KOPT-K1 (cell line): Measurements from ENCODE around the gene TLCD1.
"Not testable (repeated sequence)": the region's sequence is repeated elsewhere in the genome, so short reads cannot be mapped to it uniquely, and the experiment has no call there.

Experiments used
- H3K27ac ChIP-seq: fragments of 200-600 bp; sonication (generic); 2 replicates; pipeline ENCODE4 v1.5.1; 2016; ENCODE audit warnings: antibody characterized with exemption, mild to moderate bottlenecking, low read depth, low read length; ENCODE audit not compliant: poor library complexity, severe bottlenecking
- H3K36me3 ChIP-seq: fragments of 200-600 bp; sonication (generic); 2 replicates; pipeline ENCODE4 v1.5.1; 2017; ENCODE audit warnings: antibody characterized with exemption, mild to moderate bottlenecking, low read length, moderate library complexity; ENCODE audit not compliant: insufficient read depth
- H3K9me3 ChIP-seq: fragments of 200-600 bp; sonication (generic); 2 replicates; pipeline ENCODE4 v1.5.1; 2017; ENCODE audit warnings: antibody characterized with exemption, low read length, mild to moderate bottlenecking; ENCODE audit not compliant: insufficient read depth, poor library complexity, severe bottlenecking

Gene TLCD1

GRCh38 chr17:28725166-28725659 is 820 bp downstream of the TLCD1 start:
- H3K27ac ChIP-seq = peak overlapping the region; percentile 52

GRCh38 chr17:28724500-28725165 is 1.4 kb downstream of the TLCD1 start:
- Histone ChIP-seq H3K27ac (no peak overlapping the region), H3K9me3 (no peaks in the 10 kb centered on the region), H3K36me3 (peaks cover 57% of the 10 kb centered on the region)

More at GRCh38 chr17:28725166-28725659, 820 bp downstream of the TLCD1 start:
- H3K36me3 ChIP-seq = peaks cover 56% of the 10 kb centered on the region
- H3K9me3 ChIP-seq = no peaks in the 10 kb centered on the region

- H3K9me3 ChIP-seq, H3K27ac ChIP-seq: not testable (repeated sequence)
- H3K36me3 ChIP-seq = peaks cover 57% of the 10 kb centered on the region
These were observed 2.1 kb downstream of the TLCD1 start for GRCh38 chr17:28723836-28724499.

GRCh38 chr17:28723159-28723835 is 2.7 kb downstream of the TLCD1 start:
- no peaks in the 10 kb centered on the region for H3K9me3 ChIP-seq
- no peak overlapping the region for H3K27ac ChIP-seq
- peaks cover 57% of the 10 kb centered on the region for H3K36me3 ChIP-seq

- no peaks in the 10 kb centered on the region for H3K9me3 ChIP-seq
- H3K27ac ChIP-seq = no peak overlapping the region
- H3K36me3 ChIP-seq = peaks cover 57% of the 10 kb centered on the region
These were observed 3.4 kb downstream of the TLCD1 start for GRCh38 chr17:28722417-28723158.

- H3K9me3 ChIP-seq = not testable (repeated sequence)
- Histone ChIP-seq H3K36me3 (peaks cover 57% of the 10 kb centered on the region), H3K27ac (peak overlapping the region; percentile 97)
These were observed 5.1 kb downstream of the TLCD1 start for GRCh38 chr17:28720997-28721329.

- no peaks in the 10 kb centered on the region for H3K9me3 ChIP-seq
- peaks cover 53% of the 10 kb centered on the region for H3K36me3 ChIP-seq
- H3K27ac ChIP-seq = peak overlapping the region; percentile 97
These were observed 5.6 kb downstream of the TLCD1 start for GRCh38 chr17:28720247-28720996.

- peak overlapping the region; percentile 97 for H3K27ac ChIP-seq
- peaks cover 39% of the 10 kb centered on the region for H3K36me3 ChIP-seq
These were observed 7.0 kb downstream of the TLCD1 start for GRCh38 chr17:28719021-28719433.

GRCh38 chr17:28718333-28719020 is 7.6 kb downstream of the TLCD1 start:
- H3K36me3 ChIP-seq = peaks cover 34% of the 10 kb centered on the region
- H3K27ac ChIP-seq = no peak overlapping the region
- no peaks in the 10 kb centered on the region for H3K9me3 ChIP-seq

More at GRCh38 chr17:28719021-28719433, 7.0 kb downstream of the TLCD1 start:
- H3K9me3 ChIP-seq = no peaks in the 10 kb centered on the region

- Histone ChIP-seq H3K9me3 (no peaks in the 10 kb centered on the region), H3K36me3 (peaks cover 26% of the 10 kb centered on the region), H3K27ac (no peak within 1 kb of the TSS)
These were observed 8.3 kb downstream of the TLCD1 start, which contains the start of gene RAB34 for GRCh38 chr17:28717578-28718332. TSS of gene RAB34 (minus strand) at chr17:28717868. CDS start at chr17:28717266, 602 bp downstream.

GRCh38 chr17:28716740-28717577 is 9.1 kb downstream of the TLCD1 start:
- Histone ChIP-seq H3K9me3 (no peaks in the 10 kb centered on the region), H3K36me3 (peaks cover 18% of the 10 kb centered on the region), H3K27ac (no peak overlapping the region)

GRCh38 chr17:28715217-28715616 is 10.8 kb downstream of the TLCD1 start:
- Histone ChIP-seq H3K36me3 (peaks cover under 1% of the 10 kb centered on the region; the same call in 1 of the 2 replicates), H3K27ac (no peak overlapping the region)

More at GRCh38 chr17:28715217-28715616, 10.8 kb downstream of the TLCD1 start:
- H3K9me3 ChIP-seq = no peaks in the 10 kb centered on the region
